Measurements from ENCODE around the gene WNT9B.
A peak's percentile ranks its signal among the peaks of the same experiment; 100 is the strongest.

The WNT9B gene

DNA sequence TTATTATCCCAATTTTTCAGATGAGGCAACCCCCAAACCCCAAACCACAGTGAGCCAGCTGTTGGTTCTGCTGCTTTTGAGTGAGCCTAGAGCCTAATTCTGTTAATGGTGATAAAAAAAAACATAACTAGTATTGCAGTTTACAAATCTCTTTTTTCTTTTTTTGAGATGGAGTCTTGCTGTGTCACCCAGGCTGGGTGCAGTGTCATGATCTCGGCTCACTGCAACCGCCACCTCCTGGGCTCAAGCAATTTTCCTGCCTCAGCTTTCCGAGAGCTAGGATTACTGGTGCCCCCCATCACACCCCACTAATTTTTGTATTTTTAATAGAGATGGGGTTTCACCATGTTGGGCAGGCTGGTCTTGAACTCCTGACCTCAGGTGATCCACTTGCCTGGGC is 3.1 kb downstream of the WNT9B start:
- no peak for DNase-seq (ENCODE audit: low spot score)

DNA sequence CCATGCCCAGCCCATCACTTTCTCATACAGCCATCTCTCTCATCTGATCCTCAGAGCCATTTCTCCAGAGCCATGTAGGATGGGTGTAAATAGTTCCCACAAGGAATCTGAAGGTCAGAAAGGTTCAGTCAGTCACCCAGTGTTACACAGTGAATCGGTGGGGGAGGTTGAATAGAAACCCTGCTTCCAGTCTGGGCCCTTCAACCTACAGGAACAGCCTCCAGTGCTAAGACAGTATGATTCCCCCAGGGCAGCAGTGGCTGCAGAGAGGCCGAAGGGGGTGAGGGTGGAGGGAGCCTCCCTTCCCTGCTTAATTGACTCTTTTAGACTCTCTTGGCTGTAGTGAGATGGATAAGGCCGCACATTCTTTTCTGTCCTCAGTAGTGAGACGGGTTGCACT is 3.6 kb downstream of the WNT9B start:
- DNase-seq (ENCODE audit: low spot score): no peak

DNA sequence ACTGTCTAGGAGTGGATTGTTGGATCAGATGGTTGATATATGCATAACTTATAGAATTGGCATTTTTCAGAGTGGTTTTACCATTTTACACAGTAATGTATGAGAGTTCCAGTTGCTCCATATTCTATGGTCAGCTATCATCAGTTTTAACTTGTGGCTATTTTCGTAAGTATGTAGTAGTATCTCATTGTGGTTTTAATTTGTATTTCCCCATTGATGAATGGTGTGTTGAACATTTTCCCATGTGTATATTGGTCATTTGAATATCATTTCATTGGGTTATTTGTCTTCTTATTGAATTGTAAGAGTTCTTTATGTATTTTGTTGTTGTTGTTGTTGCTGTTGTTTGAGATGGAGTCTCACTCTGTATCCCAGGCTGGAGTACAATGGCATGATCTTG is 6.2 kb downstream of the WNT9B start:
- no peak for DNase-seq (ENCODE audit: low spot score)

DNA sequence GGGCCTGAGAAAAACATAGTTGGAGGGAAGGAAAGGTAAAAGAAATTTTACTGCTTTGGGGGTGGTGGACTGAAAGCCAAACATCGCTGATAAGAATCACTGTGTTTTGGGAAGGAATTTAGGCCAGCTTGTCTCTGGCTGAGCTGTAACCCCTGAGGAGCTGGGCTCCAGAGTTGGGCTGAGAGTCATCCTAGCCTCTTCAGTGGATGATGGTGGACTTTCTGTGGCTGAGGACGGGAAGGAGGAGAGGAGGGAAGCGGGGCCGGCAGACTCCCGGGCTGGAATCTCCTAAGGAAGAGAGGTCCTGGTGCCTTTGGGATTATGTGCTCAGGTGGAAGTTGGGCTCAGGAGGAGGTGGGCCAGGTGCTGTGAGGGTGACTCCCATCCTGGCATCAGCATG is 8.6 kb downstream of the WNT9B start:
- DNase-seq (ENCODE audit: low spot score): no peak

DNA sequence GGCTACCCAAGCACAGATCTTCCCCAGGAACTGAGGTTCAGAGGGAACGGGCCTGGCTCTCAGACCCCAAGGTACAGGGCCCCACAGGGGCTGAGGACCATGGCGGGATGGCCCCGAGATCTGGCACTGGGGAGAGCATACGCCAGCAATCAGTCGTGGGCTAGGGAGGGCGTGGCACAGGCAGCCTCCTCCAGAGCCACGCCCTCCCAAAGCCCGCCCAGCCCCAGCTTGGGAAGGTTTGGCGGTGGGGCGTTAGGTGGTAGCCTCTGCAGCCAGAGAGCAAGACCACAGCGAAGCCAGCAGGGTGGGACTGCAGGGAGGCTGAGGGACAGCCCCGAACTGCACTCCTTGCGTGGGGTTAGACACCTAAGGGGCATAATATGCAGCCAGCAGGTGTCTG is 11.6 kb downstream of the WNT9B start:
- no peak for DNase-seq (ENCODE audit: low spot score)

DNA sequence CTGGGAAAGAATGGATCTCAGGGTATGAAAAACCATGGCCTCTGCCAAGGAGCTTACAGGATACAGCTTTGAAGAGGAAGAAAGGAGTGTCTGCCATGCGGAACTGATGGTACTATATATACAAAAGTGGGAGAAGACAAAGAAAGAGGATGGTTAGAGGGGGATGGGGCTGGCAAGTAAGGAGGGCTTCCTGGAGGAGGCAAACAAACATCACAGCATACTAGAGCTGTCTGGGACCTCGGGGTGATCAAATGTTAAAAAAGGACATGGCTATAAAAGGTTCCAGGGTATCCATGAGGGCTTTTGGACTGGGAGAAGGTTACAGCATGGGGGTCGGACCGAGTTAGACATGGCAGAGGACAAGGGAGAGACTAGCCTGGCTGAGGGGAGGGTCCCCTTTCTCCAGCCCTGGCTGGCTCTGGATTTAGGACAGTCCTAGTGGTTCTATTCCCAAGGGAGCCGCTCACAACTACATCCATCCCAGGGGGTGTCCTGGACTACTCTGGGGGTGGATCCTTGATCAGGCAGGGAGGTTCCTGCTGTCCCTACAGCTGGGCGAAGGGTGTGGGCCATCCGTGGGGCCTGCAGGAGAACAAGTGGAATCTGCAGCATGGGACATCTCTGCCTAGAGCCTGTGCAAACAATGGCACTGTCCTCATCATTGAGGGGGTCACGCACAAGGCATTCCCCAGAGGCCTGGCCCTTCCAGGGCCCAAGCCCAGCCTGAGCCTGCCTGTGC is 12.2 kb downstream of the WNT9B start:
- no peak for DNase-seq (ENCODE audit: low spot score)

DNA sequence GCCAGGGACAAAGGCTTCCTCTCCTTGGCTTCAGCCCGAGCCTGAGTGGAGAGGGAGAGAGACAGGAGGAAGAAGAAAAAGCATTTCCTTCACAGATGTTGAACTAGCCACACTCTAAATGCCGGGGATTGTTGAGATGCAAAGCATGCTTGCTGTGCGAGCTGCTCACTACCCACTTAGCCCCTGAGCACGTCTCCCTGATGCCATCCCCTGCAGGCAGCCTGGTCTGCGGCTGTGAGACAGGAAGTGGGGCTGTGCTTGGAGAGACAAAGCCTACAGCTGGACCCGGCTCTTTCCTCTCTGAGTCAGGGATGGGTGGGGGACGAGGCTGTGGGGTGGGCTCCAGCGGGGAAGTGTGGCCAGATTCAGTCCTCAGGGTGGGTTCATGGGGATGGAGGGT is 13.7 kb downstream of the WNT9B start:
- no peak for DNase-seq (ENCODE audit: low spot score)

DNA sequence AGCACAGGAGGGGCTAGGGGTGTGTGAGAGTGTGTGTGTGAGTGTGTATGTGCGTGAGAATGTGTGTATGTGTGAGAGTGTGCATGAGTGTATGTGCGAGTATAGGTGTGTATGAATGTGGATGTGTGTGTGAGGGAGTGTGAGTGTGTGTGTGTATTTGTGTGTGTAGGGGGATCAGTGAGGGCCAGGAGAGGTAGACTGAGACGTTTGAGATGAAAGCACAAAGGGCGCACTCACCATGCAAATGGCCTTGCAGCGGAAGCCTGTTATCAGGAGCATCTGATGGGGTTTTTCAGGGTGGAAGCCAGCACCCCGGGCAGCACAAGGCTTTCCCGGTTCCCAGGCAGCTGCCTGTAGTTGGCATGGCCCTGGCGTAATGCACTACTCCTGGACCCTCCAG is 14.9 kb downstream of the WNT9B start:
- DNase-seq (ENCODE audit: low spot score): no peak

DNA sequence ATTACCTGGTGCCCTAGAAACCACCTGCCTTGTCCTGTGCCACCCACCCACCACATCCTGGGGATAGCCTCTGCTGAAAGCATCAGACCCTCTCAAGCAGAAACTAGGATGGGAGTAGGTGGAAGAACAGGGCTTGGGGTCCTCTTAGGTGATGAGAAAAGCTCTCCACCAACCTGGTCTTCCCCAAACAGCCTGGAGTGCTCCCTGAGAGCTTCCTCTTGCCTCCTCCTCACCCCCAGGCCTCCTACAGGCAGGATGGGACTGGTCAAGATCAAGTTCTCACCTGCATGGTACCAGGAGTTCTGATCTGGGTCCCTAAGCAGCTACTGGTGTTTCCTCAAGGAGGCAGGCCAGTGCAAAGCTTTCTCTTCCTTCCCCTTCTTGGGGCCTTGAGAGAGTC is 15.4 kb downstream of the WNT9B start:
- no peak for DNase-seq (ENCODE audit: low spot score)

DNA sequence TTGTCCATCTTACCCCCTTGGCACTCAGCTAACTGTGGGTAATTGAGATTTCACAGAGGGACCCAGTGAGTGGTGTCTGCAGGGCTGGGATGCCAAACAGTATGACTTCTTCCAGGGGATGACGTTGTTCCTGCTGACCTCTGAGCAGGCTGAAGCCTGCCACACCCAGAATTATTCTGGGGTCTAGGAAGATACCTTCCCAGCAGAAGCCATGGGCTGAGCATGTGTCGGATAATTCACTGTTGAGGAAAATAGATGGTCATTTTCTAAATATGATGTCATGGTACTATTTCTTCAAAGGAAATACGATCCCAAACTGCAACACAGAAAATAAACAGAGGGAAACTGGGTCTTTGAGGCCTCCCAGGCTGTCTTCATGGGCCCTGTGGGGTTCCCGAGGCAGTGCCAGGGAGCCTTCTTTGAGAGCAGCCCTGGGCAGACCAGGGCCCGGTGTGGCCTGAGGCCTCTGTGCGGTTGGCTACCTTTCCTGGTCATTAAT is 17.4 kb downstream of the WNT9B start:
- no peak for DNase-seq (ENCODE audit: low spot score)

DNA sequence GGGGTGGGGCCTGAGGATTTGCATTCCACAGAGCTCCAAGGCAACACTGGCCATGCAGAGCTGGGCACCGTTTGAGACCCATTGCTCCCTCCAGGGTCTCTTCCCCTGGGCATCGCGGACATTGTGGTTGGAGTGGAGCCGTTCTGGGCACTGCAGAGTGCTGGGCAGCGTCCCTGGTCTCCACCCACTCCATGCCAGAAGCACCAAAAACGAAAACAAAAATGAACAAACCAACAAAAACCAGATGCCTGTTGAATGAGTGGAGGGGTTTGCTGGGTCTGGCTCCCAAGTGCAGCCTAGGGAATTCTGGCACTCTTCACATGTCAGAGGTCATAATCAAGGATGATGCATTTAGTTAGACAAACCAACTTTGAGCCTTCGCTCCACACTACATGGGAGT is 17.9 kb downstream of the WNT9B start:
- no peak for DNase-seq (ENCODE audit: low spot score)

DNA sequence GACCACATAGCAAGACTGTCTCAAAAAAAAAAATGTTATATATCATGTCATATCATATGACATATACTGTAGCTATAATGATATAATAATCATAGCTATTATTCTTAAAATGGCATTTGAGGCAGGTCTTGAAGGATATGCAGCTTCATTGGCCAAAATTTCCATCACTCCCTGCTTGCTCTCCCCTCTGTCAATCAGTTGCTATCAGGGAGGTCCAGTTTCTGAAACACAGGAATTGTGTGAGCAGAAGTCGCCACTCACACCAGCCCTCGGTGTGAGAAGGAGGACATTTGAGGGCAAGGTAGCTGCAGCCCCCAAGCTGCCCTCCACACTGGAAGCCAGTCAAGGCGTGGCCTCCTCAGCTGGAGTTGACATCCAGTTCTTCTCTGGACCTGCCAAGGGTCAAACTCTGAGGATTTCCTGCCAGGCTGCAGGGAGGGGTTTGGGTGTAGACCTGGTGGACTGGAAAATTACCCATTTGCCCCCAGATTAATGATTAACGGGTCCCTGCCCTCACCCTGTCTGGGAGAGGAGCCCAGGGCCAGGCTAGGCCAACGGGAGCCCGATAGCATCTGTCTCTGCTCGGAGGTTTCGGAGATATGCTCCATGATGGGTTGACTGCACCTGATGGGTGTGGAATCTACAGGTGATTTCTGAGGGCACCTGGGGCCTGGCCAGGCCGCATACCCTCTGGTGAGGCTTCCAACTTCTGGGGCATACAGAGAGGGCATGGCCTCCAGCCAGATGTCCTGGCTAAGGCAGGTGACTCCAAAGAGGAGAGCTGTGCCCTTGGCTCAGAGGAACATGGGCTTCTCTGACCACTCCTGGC is 18.8 kb downstream of the WNT9B start:
- DNase-seq (ENCODE audit: low spot score): peak; percentile 54

DNA sequence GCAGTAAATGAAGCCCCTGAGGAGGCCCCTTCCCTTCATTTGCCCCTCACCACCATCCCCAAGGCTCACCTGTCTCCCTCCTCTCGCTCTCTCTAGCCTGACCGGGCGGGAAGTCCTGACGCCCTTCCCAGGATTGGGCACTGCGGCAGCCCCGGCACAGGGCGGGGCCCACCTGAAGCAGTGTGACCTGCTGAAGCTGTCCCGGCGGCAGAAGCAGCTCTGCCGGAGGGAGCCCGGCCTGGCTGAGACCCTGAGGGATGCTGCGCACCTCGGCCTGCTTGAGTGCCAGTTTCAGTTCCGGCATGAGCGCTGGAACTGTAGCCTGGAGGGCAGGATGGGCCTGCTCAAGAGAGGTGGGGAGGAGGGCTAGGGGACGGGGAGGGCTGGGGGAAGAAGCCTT is 21.0 kb downstream of the WNT9B start:
- no peak for DNase-seq (ENCODE audit: low spot score)

DNA sequence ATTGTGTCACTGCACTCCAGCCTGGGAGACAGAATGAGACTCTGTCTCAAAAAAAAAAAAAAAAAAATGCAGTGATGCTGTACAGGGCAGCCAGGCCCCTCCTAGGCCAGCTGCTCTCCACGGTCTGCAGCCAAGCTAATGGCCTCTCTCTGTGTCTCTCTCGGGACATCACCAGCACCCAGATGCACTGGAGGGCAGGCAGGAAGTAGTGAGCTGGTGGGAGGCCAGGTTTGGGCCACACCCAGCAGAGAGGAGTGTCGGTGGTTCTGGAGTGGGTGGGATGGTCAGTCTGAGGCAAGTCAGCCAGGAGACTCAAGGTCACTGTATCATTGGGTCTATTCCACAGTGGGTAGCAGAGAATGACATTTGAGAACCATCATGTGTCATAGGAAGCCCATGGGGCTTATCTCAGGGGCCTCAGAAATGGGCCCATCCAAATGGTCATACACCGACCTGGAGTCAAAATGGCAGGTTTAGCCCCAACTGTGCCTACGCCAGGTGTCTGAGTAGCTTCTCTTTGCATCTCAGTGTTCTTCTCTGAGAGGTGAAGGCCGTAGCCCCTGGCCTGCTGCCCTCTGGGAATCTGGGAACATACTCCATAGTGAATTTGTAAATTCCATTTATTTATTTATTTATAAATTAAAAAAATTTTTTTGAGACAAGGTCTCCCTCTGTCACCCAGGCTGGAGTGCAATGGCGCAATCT is 22.7 kb downstream of the WNT9B start:
- no peak for DNase-seq (ENCODE audit: low spot score)

DNA sequence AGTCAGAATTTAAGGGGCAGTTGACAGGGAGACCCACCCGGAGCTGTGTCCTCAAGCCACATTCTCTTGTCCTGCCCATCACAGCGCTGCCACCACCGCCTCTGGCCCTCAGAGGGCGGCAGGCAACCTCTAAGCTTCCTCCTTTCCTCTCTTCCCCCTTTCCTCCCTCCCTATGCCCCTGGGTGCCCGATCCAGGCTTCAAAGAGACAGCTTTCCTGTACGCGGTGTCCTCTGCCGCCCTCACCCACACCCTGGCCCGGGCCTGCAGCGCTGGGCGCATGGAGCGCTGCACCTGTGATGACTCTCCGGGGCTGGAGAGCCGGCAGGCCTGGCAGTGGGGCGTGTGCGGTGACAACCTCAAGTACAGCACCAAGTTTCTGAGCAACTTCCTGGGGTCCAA is 23.5 kb downstream of the WNT9B start:
- no peak for DNase-seq (ENCODE audit: low spot score)

DNA sequence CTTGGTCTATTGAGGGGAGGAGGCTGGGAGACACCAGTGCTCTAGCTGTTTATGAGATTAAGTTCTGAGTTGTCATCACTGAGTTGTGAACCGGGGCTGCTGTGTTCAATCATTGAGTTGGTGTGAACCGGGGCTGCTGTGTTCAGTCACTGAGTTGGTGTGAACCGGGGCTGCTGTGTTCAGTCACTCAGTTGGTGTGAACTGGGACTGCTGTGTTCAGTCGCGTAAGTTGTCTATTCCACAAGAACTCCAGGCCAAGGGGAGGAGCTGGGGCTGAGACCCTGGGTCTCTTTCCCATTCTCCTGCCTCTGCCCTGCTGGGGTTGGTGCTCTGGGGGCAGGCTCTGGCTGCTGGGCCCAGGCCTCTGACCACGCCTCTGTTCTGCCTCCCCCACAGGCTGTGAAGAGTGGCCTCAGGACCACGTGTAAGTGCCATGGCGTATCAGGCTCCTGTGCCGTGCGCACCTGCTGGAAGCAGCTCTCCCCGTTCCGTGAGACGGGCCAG is 24.5 kb downstream of the WNT9B start:
- DNase-seq (ENCODE audit: low spot score): no peak

DNA sequence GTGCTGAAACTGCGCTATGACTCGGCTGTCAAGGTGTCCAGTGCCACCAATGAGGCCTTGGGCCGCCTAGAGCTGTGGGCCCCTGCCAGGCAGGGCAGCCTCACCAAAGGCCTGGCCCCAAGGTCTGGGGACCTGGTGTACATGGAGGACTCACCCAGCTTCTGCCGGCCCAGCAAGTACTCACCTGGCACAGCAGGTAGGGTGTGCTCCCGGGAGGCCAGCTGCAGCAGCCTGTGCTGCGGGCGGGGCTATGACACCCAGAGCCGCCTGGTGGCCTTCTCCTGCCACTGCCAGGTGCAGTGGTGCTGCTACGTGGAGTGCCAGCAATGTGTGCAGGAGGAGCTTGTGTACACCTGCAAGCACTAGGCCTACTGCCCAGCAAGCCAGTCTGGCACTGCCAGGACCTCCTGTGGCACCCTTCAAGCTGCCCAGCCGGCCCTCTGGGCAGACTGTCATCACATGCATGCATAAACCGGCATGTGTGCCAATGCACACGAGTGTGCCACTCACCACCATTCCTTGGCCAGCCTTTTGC is 25.0 kb downstream of the WNT9B start:
- DNase-seq (ENCODE audit: low spot score): peak; percentile 41

DNA sequence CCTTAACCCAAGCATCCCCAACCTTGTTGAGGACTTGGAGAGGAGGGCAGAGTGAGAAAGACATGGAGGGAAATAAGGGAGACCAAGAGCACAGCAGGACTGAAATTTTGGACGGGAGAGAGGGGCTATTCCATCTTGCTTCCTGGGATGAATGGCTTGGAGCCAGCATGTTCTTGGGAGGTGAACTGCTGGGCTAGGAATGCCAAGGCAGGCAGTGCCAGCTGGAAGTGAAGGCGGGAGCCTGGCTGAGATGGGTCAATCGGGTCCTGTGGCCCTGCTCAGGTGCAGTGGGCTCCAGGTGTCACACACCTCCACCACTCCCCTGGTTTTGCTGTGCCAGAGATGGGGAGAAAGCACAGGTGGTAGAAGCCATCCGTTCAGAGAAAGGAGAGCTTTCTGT is 25.5 kb downstream of the WNT9B start:
- no peak for DNase-seq (ENCODE audit: low spot score)

DNA sequence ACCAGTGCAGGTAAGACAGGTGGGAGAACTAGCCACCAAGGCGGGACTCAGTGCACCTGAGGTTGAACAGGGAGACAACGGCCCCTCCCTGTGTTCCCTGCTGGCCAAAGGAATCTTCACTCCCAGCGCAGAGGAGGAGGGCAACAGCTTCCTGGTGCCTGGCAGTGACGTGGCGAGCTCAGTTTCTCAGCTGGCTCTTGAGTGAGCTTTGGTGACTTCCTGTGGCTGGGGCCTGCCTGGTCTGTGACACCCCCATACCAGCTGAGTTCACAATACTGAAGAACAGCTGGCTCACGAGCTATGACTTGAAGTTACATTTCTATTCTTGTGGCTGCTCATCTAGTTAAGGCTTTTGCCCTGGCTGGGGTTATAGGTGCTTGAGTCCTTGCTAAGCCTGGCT is 26.1 kb downstream of the WNT9B start:
- DNase-seq (ENCODE audit: low spot score): no peak

DNA sequence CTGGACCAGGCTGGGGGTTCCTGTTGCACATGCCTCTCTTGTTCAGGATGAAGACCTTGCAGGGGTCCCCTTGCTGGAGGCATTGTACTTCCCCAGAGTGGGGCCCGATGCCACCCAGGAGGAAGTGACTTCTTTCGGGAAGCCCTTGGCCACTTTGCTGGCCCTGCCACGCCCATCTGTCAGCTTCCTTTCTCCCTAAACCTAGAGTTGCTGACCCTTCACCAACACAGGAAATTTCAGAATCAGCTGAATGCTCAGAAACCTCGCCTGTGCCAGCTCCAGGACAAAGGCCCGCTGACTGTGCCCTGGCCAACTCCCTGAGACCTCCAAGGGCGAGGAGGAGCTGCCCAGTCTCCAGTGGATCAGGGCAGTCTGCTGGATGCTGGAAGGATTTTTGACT is 26.7 kb downstream of the WNT9B start:
- no peak for DNase-seq (ENCODE audit: low spot score)

DNA sequence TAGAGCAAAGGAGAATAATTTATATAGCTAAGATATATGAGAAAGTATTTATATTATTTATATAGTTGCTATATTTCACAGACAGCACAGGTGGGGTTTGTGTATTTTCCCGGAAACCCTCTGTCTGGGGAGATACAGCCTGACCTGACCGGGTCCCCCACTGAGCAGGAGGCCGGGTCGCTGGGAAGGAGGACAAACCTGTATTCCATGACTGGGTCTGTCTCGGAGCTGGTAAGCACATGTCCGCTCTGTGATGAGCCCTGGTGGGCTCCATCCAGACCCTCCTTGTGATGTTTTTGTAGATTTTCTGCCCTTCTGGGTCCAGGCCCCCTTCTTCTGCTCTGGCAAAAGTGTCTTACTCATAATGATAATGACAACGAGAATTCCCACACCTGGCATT is 27.7 kb downstream of the WNT9B start:
- no peak for DNase-seq (ENCODE audit: low spot score)

DNA sequence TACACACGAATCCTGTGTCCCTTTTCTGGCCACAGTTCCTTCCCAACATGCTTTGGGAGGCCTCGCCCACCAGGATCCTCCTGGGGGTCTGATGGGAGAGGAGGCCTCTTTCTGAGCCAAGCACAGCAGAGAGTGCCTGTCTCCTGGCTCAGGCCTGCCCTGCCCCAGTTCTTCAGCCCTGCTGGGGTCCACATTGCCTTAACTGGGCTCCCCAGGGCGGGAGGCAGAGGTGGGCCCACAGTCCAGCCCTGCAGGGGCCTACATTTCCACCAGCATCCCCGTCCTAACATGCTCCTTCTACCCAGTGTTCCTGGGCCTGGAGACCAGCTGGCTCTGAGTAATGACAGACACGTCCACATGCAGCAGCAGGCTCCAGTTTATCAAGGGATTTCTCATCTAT is 29.6 kb downstream of the WNT9B start:
- no peak for DNase-seq (ENCODE audit: low spot score)

Data from LoVo (cell line).